T-cell (primary cell): ENCODE measurements around the gene ANO8. TPM values are rescaled to one million over a fixed set of nuclear protein-coding genes. Genes with fewer than 3 reads are reported as not detected.

Experiments
- ATAC-seq, 4 experiments: fragments of 200-7000 bp in 3 of 4; fragments of 150-1000 bp in 1 of 4; cut with Tn5 transposase; replicated peaks in 1 of 4; 1 replicate in 3 of 4; 2 replicates in 1 of 4; pipeline ENCODE4 v1.10.0; 2021; ENCODE audit warnings: moderate library complexity in 3 of 4, mild to moderate bottlenecking in 2 of 4, moderate number of reproducible peaks in 1 of 4
- CTCF ChIA-PET, 2 donors: fragments of 300-600 bp; sonication (Branson Sonifier 250); formaldehyde crosslinking; loops; one replicate each; lab custom pipeline; 2022; ENCODE audit warnings: antibody characterized with exemption in 2 of 2; lab: Charles Lee
- POLR2A ChIA-PET, 2 donors: fragments of 300-600 bp; sonication (Branson Sonifier 250); formaldehyde crosslinking; loops; one replicate each; lab custom pipeline; 2022; ENCODE audit warnings: antibody characterized with exemption in 2 of 2; lab: Charles Lee
- DNase-seq, 35 experiments: peaks; one replicate each; pipeline versions ENCODE4 v3.0.0 to v3.0.0-alpha.2; 2013 to 2023
- H3K27ac ChIP-seq: one replicate; pipeline ENCODE4 v1.5.1; 2013; ENCODE audit warnings: low read length
- H3K27me3 ChIP-seq, 2 experiments: replicated peaks in 1 of 2; 1 replicate in 1 of 2; 2 replicates in 1 of 2; pipeline versions ENCODE4 v1.6.1 to v1.7.0; 2013; ENCODE audit warnings: low read length in 1 of 2, mixed read lengths in 1 of 2; ENCODE audit not compliant: control insufficient read depth in 2 of 2, insufficient read depth in 2 of 2; ENCODE audit errors: extremely low read depth in 1 of 2
- H3K36me3 ChIP-seq, 2 donors: 1 replicate in 1 of 2; 2 replicates in 1 of 2; pipeline versions ENCODE4 v1.6.1 to v1.7.0; 2013; ENCODE audit warnings: low read length in 1 of 2; ENCODE audit not compliant: control insufficient read depth in 2 of 2, insufficient read depth in 1 of 2; ENCODE audit errors: extremely low read depth in 1 of 2
- H3K4me1 ChIP-seq, 2 experiments: 1 replicate in 1 of 2; 2 replicates in 1 of 2; pipeline versions ENCODE4 v1.6.1 to v1.7.0; 2013; ENCODE audit warnings: low read length in 2 of 2, mixed read lengths in 1 of 2; ENCODE audit not compliant: insufficient read depth in 2 of 2, control insufficient read depth in 1 of 2; ENCODE audit errors: extremely low read depth in 1 of 2
- H3K4me3 ChIP-seq, 2 donors: 1 replicate in 1 of 2; 2 replicates in 1 of 2; pipeline versions ENCODE4 v1.5.1 to v1.7.0; 2013; ENCODE audit warnings: mild to moderate bottlenecking in 2 of 2, low read length in 1 of 2, moderate library complexity in 1 of 2; ENCODE audit not compliant: control insufficient read depth in 1 of 2; ENCODE audit errors: extremely low read depth in 1 of 2
- H3K9me3 ChIP-seq: 2 replicates; pipeline ENCODE4 v1.7.0; 2013
- H3K27ac Mint-ChIP-seq, 2 donors: one replicate each; pipeline ENCODE4 v1.8.0; 2020 to 2021; ENCODE audit warnings: mild to moderate bottlenecking in 2 of 2, mixed read lengths in 2 of 2
- H3K27me3 Mint-ChIP-seq, 2 donors: one replicate each; pipeline ENCODE4 v1.8.0; 2021 to 2022; ENCODE audit warnings: mixed read lengths in 2 of 2
- H3K36me3 Mint-ChIP-seq: one replicate; pipeline ENCODE4 v1.8.0; 2021; ENCODE audit warnings: mixed read lengths
- H3K4me1 Mint-ChIP-seq, 3 donors: one replicate each; pipeline ENCODE4 v1.8.0; 2020 to 2022; ENCODE audit warnings: mixed read lengths in 3 of 3, mild to moderate bottlenecking in 1 of 3
- H3K4me3 Mint-ChIP-seq, 3 donors: one replicate each; pipeline ENCODE4 v1.8.0; 2020 to 2022; ENCODE audit warnings: mild to moderate bottlenecking in 3 of 3, mixed read lengths in 3 of 3, moderate library complexity in 3 of 3
- H3K9me3 Mint-ChIP-seq, 3 donors: one replicate each; pipeline ENCODE4 v1.8.0; 2020 to 2022; ENCODE audit warnings: mixed read lengths in 3 of 3
- WGBS: methylation state at CpG from one replicate; pipeline ENCODE4 v1.1.5; 2013; ENCODE audit warnings: missing lambda C conversion rate; ENCODE audit not compliant: insufficient coverage; 5-methylcytosine and 5-hydroxymethylcytosine counted together
- total RNA-seq, 35 experiments: library from RNA in 6 of 35; stranded (reverse) in 6 of 35; fragments of 120-200 nt in 1 of 35; gene quantifications; one replicate each; pipeline versions ENCODE4 v1.2.1 to v1.2.4 and lab custom pipeline; 2013 to 2026

The ANO8 gene
- total RNA-seq, 5 donors from 2014 or later (not counting 1 experiment from before 2014, with no cell fraction given), result 18.3 to 27.4 (median 24.9) TPM

DNA sequence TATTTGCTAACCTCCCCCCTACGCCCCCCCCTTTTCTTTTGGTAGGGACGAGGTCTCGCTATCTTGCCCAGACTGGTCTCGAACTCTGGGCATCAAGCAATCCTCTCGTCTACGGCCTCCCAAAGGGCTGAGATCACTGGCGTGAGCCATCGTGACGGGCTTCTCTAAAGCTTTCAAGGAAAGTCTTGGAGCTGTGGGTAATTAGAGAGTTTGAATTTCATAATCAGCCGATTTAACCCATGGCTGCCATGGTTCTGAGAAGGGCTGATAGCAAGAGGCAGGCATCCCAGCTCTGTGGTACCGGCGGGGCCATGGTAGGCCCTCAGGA is 30.8 kb downstream of the ANO8 start:
- ATAC-seq (no peak), DNase-seq (no peak)
- CTCF ChIA-PET, result interaction anchor here in 1 of 2 donors (0.5 kb wide), 1 partner anchor 234 kb away, joined by 3 read pairs; no protein-coding TSS in a partner anchor
- Histone ChIP-seq H3K27me3 (no peaks in the 10 kb centered on the region), H3K9me3 (no peaks in the 10 kb centered on the region), H3K36me3 (no peaks in the 10 kb centered on the region), H3K4me3 (no peak overlapping the region), H3K27ac (peak overlapping the region; percentile 56), H3K4me1 (peaks cover 2 to 54% of the 10 kb centered on the region in 2 experiments)
- peak overlapping the region; percentile 70 to 80 (median 74) for H3K4me3 Mint-ChIP-seq
- POLR2A ChIA-PET, result interaction anchor here in 1 of 2 donors (1.0 kb wide), 1 partner anchor 9 kb away, joined by 4 read pairs; no protein-coding TSS in a partner anchor
- WGBS, result 100% methylated on average over 3 of the region's 12 CpGs
- H3K27ac Mint-ChIP-seq, result peak overlapping the region; percentile 69 to 71
- H3K4me1 Mint-ChIP-seq, result peaks cover 31 to 45% (median 37%) of the 10 kb centered on the region in 3 donors
- H3K27me3 Mint-ChIP-seq, result no peaks in the 10 kb centered on the region
- H3K36me3 Mint-ChIP-seq, result no peaks in the 10 kb centered on the region
- no peaks in the 10 kb centered on the region for H3K9me3 Mint-ChIP-seq

GRCh38 chr19:17303167-17303939 is 31.3 kb downstream of the ANO8 start, which contains the start of gene ABHD8:
Gene ABHD8, minus strand, starts transcription at chr19:17303425. Its CDS starts 1,809 bp downstream, at chr19:17301616.
- Histone ChIP-seq H3K9me3 (no peaks in the 10 kb centered on the region), H3K27me3 (no peaks in the 10 kb centered on the region), H3K27ac (peak within 1 kb of the TSS; percentile 56), H3K4me3 (peak within 1 kb of the TSS; percentile 62 to 72), H3K4me1 (peaks cover 2 to 49% of the 10 kb centered on the region in 2 experiments), H3K36me3 (no peaks in the 10 kb centered on the region)
- ATAC-seq (peak; percentile 75 to 78 (median 78)), DNase-seq (peak; percentile 82 to 95 (median 90))
- H3K4me1 Mint-ChIP-seq, result peaks cover 30 to 45% (median 36%) of the 10 kb centered on the region in 3 donors
- peak within 1 kb of the TSS; percentile 69 to 71 for H3K27ac Mint-ChIP-seq
- ChIA-PET CTCF (interaction anchor here in 1 of 2 donors (0.5 to 1.3 kb wide), 4 partner anchors 30 to 1240 kb away, joined by 3 read pairs; no protein-coding TSS in a partner anchor), POLR2A (interaction anchor here in 1 of 2 donors (1.0 kb wide), 1 partner anchor 10 kb away, joined by 4 read pairs; no protein-coding TSS in a partner anchor)
- H3K27me3 Mint-ChIP-seq, result no peaks in the 10 kb centered on the region
- WGBS, result 2% methylated on average over 44 of the region's 52 CpGs
- peak within 1 kb of the TSS; percentile 70 to 89 (median 80) for H3K4me3 Mint-ChIP-seq
- peaks cover 1% of the 10 kb centered on the region for H3K36me3 Mint-ChIP-seq
- no peaks in the 10 kb centered on the region for H3K9me3 Mint-ChIP-seq

DNA sequence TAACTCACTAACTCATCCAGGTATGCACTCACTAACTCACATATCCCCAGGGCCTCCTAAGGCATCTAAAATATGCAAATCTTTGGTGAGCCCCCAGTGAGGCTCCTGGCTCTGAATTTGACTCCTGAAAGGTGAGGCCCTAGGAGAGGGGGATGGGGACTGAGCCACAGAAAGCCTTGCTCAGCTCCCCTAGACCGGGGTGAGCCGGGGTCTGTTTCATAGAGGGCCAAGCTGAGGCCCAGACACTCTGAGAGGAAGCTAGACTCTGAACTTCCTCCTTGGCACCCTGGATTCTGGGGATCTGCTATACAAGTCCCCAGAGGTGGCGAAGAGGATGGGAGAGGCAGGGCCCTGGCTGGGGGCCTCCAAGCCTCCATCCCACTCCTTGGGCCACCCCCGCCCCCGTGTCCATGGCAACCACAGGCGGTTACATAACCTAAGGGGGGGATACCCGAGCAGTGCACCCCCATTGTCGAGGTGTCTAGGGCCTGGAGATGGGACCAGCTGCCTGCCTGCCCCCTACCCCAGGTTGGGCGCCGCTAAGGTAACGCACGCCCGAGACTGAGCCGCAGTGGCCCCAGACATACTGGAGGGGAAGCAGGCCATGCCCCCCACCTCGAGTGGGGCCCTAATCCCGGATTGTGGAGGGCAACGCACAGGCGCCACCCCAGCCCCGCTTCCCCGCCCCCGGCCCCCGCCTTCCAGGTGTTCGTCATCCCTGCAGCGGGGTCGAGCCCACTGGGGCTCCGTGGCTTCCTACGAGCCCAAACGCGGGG is 32.1 kb downstream of the ANO8 start:
- peak overlapping the region; percentile 62 to 72 for H3K4me3 ChIP-seq
- no peaks in the 10 kb centered on the region for H3K36me3 ChIP-seq
- H3K4me1 Mint-ChIP-seq, result peaks cover 23 to 40% (median 30%) of the 10 kb centered on the region in 3 donors
- H3K27me3 ChIP-seq, result no peaks in the 10 kb centered on the region
- H3K4me3 Mint-ChIP-seq, result peak overlapping the region; percentile 70 to 80 (median 74)
- POLR2A ChIA-PET, result no interaction called here
- H3K36me3 Mint-ChIP-seq, result peaks cover 5% of the 10 kb centered on the region
- CTCF ChIA-PET, result interaction anchor here in 1 of 2 donors (0.5 to 1.3 kb wide), 3 partner anchors 30 to 1239 kb away, joined by 3 read pairs; no protein-coding TSS in a partner anchor
- WGBS, result 23% methylated on average over 23 of the region's 29 CpGs
- DNase-seq (peak in 11 of 35 experiments; percentile 17 to 44 (median 28)), ATAC-seq (peak; percentile 3 to 9 (median 6))
- H3K27me3 Mint-ChIP-seq, result no peaks in the 10 kb centered on the region
- peaks cover 2 to 49% of the 10 kb centered on the region in 2 experiments for H3K4me1 ChIP-seq
- H3K27ac ChIP-seq, result peak overlapping the region; percentile 53
- H3K27ac Mint-ChIP-seq, result peak overlapping the region; percentile 19 to 68
- no peaks in the 10 kb centered on the region for H3K9me3 Mint-ChIP-seq
- no peaks in the 10 kb centered on the region for H3K9me3 ChIP-seq

DNA sequence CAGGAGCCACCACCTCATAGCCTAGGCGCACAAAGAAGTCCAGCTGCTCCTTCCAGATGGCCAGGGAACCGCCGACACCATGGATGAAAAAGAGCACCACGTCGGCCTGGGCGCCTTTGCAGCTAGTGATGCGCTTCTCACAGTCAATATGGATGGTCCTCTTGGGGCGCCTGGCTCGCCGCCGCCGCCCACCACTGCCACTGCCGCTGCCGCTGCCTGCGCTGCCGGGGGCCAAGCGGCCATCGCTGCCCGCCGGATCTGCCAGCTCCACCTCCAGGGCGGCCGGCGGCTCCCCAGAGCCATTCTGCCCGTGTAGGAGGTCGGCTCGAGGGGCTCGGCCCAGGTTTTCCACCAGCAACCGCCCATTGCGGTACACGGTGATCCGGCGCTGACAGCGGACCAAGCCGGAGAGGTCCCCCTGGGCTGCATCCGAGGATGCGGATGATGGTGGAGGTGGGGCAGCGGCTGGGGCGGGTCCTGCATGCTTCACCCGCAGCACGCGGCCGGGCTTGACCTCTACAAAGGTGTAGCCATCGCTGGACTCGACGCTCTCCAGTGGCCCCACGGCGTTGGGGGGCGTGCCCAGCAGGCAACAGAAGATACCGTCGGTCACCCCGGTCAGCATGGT is 33.5 kb downstream of the ANO8 start:
- Mint-ChIP-seq H3K4me3 (no peak overlapping the region), H3K4me1 (peaks cover 23 to 31% (median 23%) of the 10 kb centered on the region in 3 donors), H3K27ac (no peak overlapping the region), H3K9me3 (no peaks in the 10 kb centered on the region), H3K27me3 (no peaks in the 10 kb centered on the region), H3K36me3 (peaks cover 7% of the 10 kb centered on the region)
- ATAC-seq (no peak), DNase-seq (no peak)
- Histone ChIP-seq H3K36me3 (no peaks in the 10 kb centered on the region), H3K4me1 (peaks cover 2 to 35% of the 10 kb centered on the region in 2 experiments), H3K27me3 (no peaks in the 10 kb centered on the region), H3K27ac (no peak overlapping the region), H3K9me3 (no peaks in the 10 kb centered on the region), H3K4me3 (no peak overlapping the region)
- 97% methylated on average over 40 of the region's 51 CpGs for WGBS
- ChIA-PET POLR2A (no interaction called here), CTCF (no interaction called here)

DNA sequence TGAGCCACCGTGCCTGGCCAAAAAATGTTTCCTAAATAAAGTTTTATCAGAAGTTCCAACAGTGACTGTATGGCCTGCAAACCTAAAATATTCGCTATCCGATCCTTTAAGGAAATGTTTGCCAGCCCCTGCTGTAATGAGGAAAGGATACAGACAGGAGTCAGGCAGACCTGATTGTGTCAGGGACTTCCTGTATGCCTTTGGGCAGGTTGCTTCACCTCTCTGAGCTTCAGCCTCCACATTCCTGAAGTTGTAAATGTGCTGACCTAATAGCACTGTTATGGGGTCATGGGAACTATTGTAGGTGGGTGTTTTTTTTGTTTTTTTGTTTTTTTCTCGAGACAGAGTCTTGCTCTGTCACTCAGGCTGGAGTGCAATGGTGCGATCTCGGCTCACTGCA is 37.7 kb downstream of the ANO8 start:
- no peaks in the 10 kb centered on the region for H3K9me3 Mint-ChIP-seq
- H3K4me1 Mint-ChIP-seq, result peaks cover 4 to 8% (median 7%) of the 10 kb centered on the region in 3 donors
- H3K36me3 ChIP-seq, result peaks cover 0 to 7% of the 10 kb centered on the region in 2 donors
- H3K4me1 ChIP-seq, result peaks cover 0 to 9% of the 10 kb centered on the region in 2 experiments
- no peak overlapping the region for H3K4me3 ChIP-seq
- peaks cover 7% of the 10 kb centered on the region for H3K36me3 Mint-ChIP-seq
- H3K27ac ChIP-seq, result no peak overlapping the region
- no peak overlapping the region for H3K4me3 Mint-ChIP-seq
- no peaks in the 10 kb centered on the region for H3K9me3 ChIP-seq
- ChIA-PET POLR2A (interaction anchor here in 1 of 2 donors (0.7 kb wide), 1 partner anchor 479 kb away, joined by 9 read pairs; no protein-coding TSS in a partner anchor), CTCF (interaction anchor here in 1 of 2 donors (1.4 kb wide), 1 partner anchor 8 kb away, joined by 4 read pairs; the partner anchor contains the start of gene MRPL34)
- H3K27me3 Mint-ChIP-seq, result no peaks in the 10 kb centered on the region
- 85% methylated on average over 3 of the region's 6 CpGs for WGBS
- ATAC-seq, result no peak
- no peak for DNase-seq
- H3K27me3 ChIP-seq, result peaks cover 0 to 2% of the 10 kb centered on the region in 2 experiments
- H3K27ac Mint-ChIP-seq, result no peak overlapping the region
